ENCODE results near the gene ADGRV1. TPM values are rescaled to one million over a fixed set of nuclear protein-coding genes. Genes with fewer than 3 reads are reported as not detected.
"Not testable (repeated sequence)": the region's sequence is repeated elsewhere in the genome, so short reads cannot be mapped to it uniquely, and the experiment has no call there.

ADGRV1 gene
- total RNA-seq, 1 donor from 2014 or later = not detected

- H3K4me1 ChIP-seq = peaks cover 4% of the 10 kb centered on the region
- no peak overlapping the region for H3K27ac ChIP-seq (replicated peaks)
- no peak overlapping the region for H3K4me3 ChIP-seq
- intact Hi-C loops (cut with micrococcal nuclease) = no loop called here
- no peaks in the 10 kb centered on the region for H3K36me3 ChIP-seq
- no peaks in the 10 kb centered on the region for H3K27me3 ChIP-seq (ENCODE audit: low read depth)
- H3K9me3 ChIP-seq (replicated peaks) = peaks cover 8% of the 10 kb centered on the region
- no peak for DNase-seq
- no peak for TF ChIP-seq CTCF (IDR thresholded peaks at IDR 0.05; ENCODE audit: borderline replicate concordance)
These were observed 406.6 kb downstream of the ADGRV1 start for GRCh38 chr5:90965110-90965685.

GRCh38 chr5:90967443-90967842, 408.8 kb downstream of the ADGRV1 start:
- Histone ChIP-seq H3K9me3 (replicated peaks) (peaks cover 16% of the 10 kb centered on the region), H3K27ac (replicated peaks) (no peak overlapping the region), H3K27me3 (ENCODE audit: low read depth) (no peaks in the 10 kb centered on the region), H3K36me3 (no peaks in the 10 kb centered on the region), H3K4me3 (no peak overlapping the region), H3K4me1 (peaks cover 4% of the 10 kb centered on the region)
- intact Hi-C loops (cut with micrococcal nuclease) = no loop called here
- TF ChIP-seq CTCF (IDR thresholded peaks at IDR 0.05; ENCODE audit: borderline replicate concordance) = no peak
- no peak for DNase-seq

- Histone ChIP-seq H3K9me3 (replicated peaks) (peaks cover 16% of the 10 kb centered on the region), H3K36me3 (no peaks in the 10 kb centered on the region), H3K27me3 (ENCODE audit: low read depth) (no peaks in the 10 kb centered on the region), H3K27ac (replicated peaks) (no peak overlapping the region), H3K4me1 (peaks cover 4% of the 10 kb centered on the region), H3K4me3 (no peak overlapping the region)
- no peak for TF ChIP-seq CTCF (IDR thresholded peaks at IDR 0.05; ENCODE audit: borderline replicate concordance)
- intact Hi-C loops (cut with micrococcal nuclease) = no loop called here
- DNase-seq = no peak
These were observed 409.3 kb downstream of the ADGRV1 start for GRCh38 chr5:90967851-90968250.

DNA sequence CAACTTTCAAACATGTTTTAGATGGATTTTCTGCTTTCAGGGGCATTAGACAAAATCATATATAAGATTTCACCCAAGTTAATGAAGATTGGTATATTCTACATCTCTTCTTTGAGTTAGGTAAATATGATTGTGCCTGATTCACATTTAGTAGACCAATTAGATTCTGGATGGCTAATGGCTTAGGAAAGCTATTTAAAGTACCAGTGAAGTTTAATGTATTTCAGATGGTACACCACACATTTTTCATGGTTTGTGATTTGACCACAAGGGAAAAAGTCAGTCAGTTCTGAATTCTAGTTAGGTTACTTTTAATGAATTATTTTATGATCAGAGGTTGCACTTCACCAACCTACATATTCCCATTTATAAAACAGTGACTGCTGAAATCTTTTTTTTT, 409.7 kb downstream of the ADGRV1 start:
- intact Hi-C loops (cut with micrococcal nuclease) = no loop called here
- no peak for DNase-seq

GRCh38 chr5:90969945-90970344, 411.3 kb downstream of the ADGRV1 start:
- H3K4me3 ChIP-seq; H3K27me3 ChIP-seq (ENCODE audit: low read depth); H3K36me3 ChIP-seq; H3K4me1 ChIP-seq; intact Hi-C loops (cut with micrococcal nuclease); H3K27ac ChIP-seq (replicated peaks); DNase-seq: not testable (repeated sequence)
- H3K9me3 ChIP-seq (replicated peaks) = peaks cover 26% of the 10 kb centered on the region

More for the DNA sequence above, 409.7 kb downstream of the ADGRV1 start:
- Histone ChIP-seq H3K27ac (replicated peaks) (no peak overlapping the region), H3K4me1 (peaks cover 4% of the 10 kb centered on the region), H3K36me3 (no peaks in the 10 kb centered on the region), H3K9me3 (replicated peaks) (peaks cover 17% of the 10 kb centered on the region), H3K27me3 (ENCODE audit: low read depth) (no peaks in the 10 kb centered on the region), H3K4me3 (no peak overlapping the region)
- TF ChIP-seq CTCF (IDR thresholded peaks at IDR 0.05; ENCODE audit: borderline replicate concordance) = no peak

DNA sequence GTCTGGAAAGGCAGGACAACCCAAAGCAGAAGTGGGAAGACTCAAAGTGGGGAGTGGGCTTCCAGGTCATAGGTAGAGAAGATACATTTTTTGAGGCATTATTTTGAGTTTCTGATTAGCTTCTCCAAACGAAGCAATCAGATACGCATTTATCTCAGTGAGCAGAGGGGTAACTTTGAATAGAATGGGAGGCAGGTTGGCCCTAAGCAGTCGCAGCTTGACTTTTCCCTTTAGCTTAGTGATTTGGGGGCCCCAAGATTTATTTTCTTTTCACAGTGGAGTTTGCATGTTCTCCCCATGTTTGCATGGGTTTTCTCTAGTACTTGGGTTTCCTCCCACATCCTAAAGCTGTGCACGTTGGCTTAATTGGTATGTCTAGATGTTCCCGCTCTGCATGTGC, 422.6 kb downstream of the ADGRV1 start:
- no peaks in the 10 kb centered on the region for H3K9me3 ChIP-seq (replicated peaks)
- H3K27ac ChIP-seq (replicated peaks) = no peak overlapping the region
- no peak for TF ChIP-seq CTCF (IDR thresholded peaks at IDR 0.05; ENCODE audit: borderline replicate concordance)
- intact Hi-C loops (cut with micrococcal nuclease) = no loop called here
- no peaks in the 10 kb centered on the region for H3K36me3 ChIP-seq
- H3K4me3 ChIP-seq = no peak overlapping the region
- H3K4me1 ChIP-seq = no peaks in the 10 kb centered on the region
- no peaks in the 10 kb centered on the region for H3K27me3 ChIP-seq (ENCODE audit: low read depth)
- DNase-seq = no peak

All from left ventricle myocardium inferior (tissue), 1 donor.